GDM1 (cell line): ENCODE data around the gene DHRS3.

Source experiments
- DNase-seq: peaks from one replicate; lab custom pipeline; 2025; lab: John Stamatoyannopoulos, UW

The DHRS3 gene

GRCh38 chr1:12615865-12616708, 1.9 kb downstream of the DHRS3 start:
- DNase-seq = no peak

- no peak for DNase-seq
Observed at GRCh38 chr1:12615159-12615864, 2.7 kb downstream of the DHRS3 start.

- no peak for DNase-seq
Observed at GRCh38 chr1:12614402-12615158, 3.4 kb downstream of the DHRS3 start.

- DNase-seq = no peak
Observed at GRCh38 chr1:12613180-12613579, 4.8 kb downstream of the DHRS3 start.

GRCh38 chr1:12610941-12611340, 7.1 kb downstream of the DHRS3 start:
- DNase-seq = no peak

GRCh38 chr1:12610305-12610935, 7.6 kb downstream of the DHRS3 start:
- DNase-seq = no peak

GRCh38 chr1:12609469-12610003, 8.5 kb downstream of the DHRS3 start:
- no peak for DNase-seq

GRCh38 chr1:12608311-12608957, 9.6 kb downstream of the DHRS3 start:
- no peak for DNase-seq

GRCh38 chr1:12607263-12607662, 10.7 kb downstream of the DHRS3 start:
- DNase-seq = no peak

- no peak for DNase-seq
Observed at GRCh38 chr1:12604986-12605385, 13.0 kb downstream of the DHRS3 start.

- peak; percentile 47 for DNase-seq
Observed at GRCh38 chr1:12604114-12604874, 13.7 kb downstream of the DHRS3 start.

- no peak for DNase-seq
Observed at GRCh38 chr1:12603224-12603623, 14.8 kb downstream of the DHRS3 start.

GRCh38 chr1:12602659-12603024, 15.4 kb downstream of the DHRS3 start:
- no peak for DNase-seq

GRCh38 chr1:12601700-12602658, 16.0 kb downstream of the DHRS3 start:
- DNase-seq = peak; percentile 60

GRCh38 chr1:12600880-12601633, 17.0 kb downstream of the DHRS3 start:
- DNase-seq = peak; percentile 42

- no peak for DNase-seq
Observed at GRCh38 chr1:12600335-12600734, 17.7 kb downstream of the DHRS3 start.

- DNase-seq = no peak
Observed at GRCh38 chr1:12599657-12600056, 18.4 kb downstream of the DHRS3 start.

- no peak for DNase-seq
Observed at GRCh38 chr1:12598974-12599373, 19.0 kb downstream of the DHRS3 start.

- DNase-seq = no peak
Observed at GRCh38 chr1:12597792-12598191, 20.2 kb downstream of the DHRS3 start.
